Measurements from ENCODE around the gene MIDN.

DNA sequence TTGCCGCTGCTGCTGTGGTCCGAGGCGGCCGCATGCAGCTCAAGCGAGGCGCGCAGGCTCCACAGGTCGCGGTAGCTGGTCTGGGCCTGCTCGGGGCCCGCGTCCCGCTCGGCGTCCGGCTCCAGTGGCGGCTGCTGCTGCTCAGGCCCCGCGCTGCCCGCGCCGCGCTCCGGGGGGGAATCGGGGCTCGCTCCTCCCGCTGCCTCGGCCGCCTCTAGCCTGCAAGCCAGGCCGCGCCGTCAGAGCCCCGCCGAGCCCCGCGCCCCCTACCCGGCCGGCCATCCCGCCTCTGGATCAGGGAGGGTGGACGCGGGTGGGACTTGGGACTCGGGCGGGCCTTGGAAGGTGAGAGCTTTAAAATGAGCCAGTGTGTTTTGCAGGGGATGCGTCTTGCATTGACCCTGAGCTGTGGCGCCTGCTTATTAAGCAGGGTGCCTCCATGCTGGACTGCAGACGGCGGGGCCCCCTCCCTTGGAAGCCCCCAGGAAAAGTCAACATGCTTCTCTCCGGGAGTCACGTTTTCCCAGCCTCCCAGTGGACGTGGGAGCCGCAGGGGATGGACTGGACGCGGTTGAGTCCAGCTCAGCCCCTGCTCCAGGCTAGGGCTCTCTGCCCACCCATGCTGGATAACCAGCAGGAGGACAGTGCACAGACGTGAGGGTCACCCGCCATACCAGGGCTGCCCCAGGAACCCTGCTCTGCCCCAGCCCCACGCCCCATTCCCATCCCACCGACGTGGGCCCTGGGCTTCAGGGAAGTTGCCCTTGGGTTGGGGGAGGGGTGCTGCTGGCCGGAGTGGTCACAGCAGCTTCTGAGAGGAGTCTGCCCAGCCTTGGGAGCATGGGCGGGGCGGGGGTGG lies 18.2 kb upstream of the MIDN start:
- TF ChIP-seq CTCF (IDR thresholded peaks at IDR 0.05) (no peak), POLR2A (IDR thresholded peaks at IDR 0.05; ENCODE audit: low read depth) (no peak)
